Endometrial microvascular endothelial cells (primary cell): ENCODE data around the gene BBS12. TPM values are rescaled to one million over a fixed set of nuclear protein-coding genes. Genes with fewer than 3 reads are reported as not detected.

Source experiments
- in situ Hi-C: cut with HindIII; loops from 2 replicates; pipeline ENCODE4 v1.10.0; 2017; ENCODE audit warnings: low sequenced_read_pairs, low pct_unique_long_range_greater_than_20kb; ENCODE audit errors: inconsistent ontology term
- total RNA-seq: library from RNA; depleted of rRNA; stranded (reverse); fragments of >200 nt; gene quantifications from one replicate; pipeline ENCODE4 v1.2.3, GENCODE V29; 2015; ENCODE audit errors: inconsistent ontology term

Gene BBS12
- total RNA-seq = 5.2 TPM

DNA sequence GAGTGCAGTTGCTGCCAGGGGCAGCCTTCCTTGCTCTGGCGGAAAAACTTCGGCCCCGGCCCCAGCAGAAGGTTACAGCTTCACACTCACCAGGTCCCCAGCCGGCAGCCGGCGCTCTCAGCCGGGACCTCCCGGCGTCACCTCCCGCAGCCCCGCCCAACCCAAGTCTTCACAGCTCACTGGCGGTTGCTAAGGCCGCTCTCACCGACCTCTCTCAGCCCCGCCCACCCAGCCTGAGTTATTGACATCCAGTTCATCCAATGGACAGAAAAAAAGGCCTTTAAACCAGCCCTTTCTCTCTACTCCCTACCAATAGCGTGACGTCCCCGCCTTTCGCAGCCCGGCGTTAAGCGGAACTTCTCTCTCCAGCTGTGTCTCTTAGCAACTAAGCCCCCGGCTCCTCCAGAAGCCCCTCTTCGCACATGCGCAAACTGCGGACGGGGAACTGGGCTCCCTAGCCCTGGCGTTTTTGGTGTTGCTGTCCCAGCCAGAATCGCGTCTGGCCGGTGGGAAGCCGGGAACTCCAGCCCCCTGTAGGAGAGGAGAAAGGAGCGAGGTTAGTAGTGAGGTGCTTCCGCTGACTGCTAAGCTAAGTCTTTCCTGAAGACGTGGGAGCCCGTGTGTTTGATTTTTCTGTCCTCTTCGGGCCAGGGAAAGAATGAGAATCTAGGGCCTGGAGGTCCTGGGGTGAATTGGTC, at the start of gene BBS12:
TSS of gene BBS12 (plus strand) at position 376 of the 698 bp plus-strand sequence. CDS start 9,189 bp downstream, outside the sequence.
- in situ Hi-C loops = no loop called here

DNA sequence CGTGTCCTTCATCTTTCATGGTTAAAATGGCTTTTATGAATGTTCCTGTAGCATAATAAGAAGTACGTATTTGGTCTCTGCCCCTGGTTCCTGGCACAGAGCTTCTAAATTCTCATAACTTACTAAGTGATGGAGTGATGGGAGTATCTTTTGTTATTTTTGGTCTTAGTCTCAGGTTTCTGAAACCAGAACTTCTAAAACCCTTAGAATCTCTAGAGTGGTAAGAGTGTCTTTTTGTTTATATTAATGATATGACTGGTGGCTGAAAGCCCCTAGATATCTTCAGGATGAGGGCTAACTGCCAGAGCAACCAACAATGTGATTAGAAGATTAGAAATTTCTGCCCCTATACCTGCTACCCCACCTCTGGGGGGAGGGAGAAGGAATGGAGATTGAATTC, 45.8 kb upstream of the BBS12 start:
- in situ Hi-C loops = no loop called here

- in situ Hi-C loops = no loop called here
Measured at GRCh38 chr4:122687531-122688061, 44.9 kb upstream of the BBS12 start.

GRCh38 chr4:122688529-122689140, 43.9 kb upstream of the BBS12 start:
- in situ Hi-C loops = no loop called here

DNA sequence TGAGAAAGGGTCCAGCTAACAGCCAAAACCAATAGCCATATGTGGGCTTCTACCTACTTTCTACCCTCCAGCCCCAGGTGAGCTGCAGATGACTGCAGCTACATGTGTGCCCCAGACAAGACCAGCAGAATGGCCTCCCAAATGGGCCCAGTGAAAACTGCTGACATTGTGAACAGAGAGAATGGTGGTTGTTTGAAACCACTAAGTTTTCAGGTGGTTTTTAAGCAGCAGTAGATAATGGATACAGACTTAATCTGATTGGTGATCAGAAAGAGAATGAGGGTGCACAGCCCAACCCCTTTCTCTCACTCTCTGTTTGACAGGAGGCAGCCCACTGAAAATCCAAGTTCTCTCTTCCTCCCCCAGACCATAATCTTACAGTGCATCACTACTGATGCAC, 42.5 kb upstream of the BBS12 start:
- in situ Hi-C loops = no loop called here

GRCh38 chr4:122691988-122692387, 40.5 kb upstream of the BBS12 start:
- in situ Hi-C loops = no loop called here

DNA sequence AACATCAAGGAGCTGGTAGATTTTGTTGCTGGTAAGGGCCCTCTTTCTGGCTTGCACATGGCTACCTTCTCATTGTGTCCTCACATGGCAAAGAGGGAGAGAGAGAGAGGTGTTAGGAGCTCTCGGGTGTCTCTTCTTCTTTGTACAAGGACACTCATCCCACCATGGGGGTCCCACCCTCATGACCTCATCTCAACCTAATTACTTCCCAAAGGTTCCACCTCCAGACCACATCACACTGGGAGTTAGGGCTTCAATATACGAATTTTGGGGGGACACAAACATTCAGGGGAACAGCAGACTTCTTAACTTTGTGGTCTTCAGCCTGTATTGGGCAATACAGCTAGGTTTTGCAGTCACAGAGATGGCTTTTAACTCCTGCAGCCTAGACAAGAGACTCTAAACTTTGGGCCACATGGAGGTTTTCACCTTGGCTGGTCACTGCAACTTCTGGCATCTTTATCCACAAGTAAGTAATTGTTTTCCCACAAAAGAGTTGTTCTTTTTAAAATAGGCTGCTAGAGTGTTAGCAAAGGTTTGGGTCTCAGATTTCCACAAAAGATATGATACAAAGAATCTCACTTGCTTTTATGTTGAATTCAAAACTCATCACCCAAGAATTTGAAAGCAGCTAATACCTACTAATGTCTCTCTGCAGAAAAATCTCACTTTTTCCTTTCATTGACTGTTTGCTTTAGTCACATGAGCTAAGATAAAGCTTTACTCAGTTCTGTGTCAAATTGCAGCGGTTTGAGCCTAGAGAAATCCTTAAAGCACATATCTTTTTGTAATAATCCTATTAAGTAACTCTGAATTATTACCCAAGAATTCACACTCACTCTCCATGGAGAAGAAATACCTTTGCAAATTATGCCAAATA, 39.6 kb upstream of the BBS12 start:
- in situ Hi-C loops = no loop called here

GRCh38 chr4:122695226-122695625, 37.3 kb upstream of the BBS12 start:
- in situ Hi-C loops = no loop called here

GRCh38 chr4:122700178-122700725, 32.3 kb upstream of the BBS12 start:
- in situ Hi-C loops = no loop called here

- in situ Hi-C loops = no loop called here
Measured at GRCh38 chr4:122701061-122701460, 31.4 kb upstream of the BBS12 start.

GRCh38 chr4:122701965-122702364, 30.5 kb upstream of the BBS12 start:
- in situ Hi-C loops = no loop called here

GRCh38 chr4:122702939-122703338, 29.6 kb upstream of the BBS12 start:
- in situ Hi-C loops = no loop called here

GRCh38 chr4:122703868-122704267, 28.6 kb upstream of the BBS12 start:
- in situ Hi-C loops = no loop called here

DNA sequence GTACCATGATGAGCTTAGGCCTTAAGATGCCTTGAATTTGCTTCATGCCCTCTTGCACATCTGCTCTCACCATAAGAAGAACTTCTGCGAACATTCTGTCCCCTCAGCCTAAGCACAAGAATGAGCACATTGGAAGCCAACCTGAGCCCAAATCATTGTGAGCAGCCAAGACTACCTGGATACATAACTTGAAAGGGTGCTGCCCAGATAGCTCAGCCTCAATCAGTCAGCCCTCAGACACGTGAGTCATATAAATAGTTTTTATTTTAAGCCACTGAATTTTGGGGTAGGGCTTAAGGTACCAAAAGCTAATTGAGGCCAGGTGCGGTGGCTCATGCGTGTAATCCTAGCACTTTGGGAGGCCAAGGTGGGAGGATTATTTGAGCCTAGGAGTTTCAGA, 27.5 kb upstream of the BBS12 start:
- in situ Hi-C loops = no loop called here

DNA sequence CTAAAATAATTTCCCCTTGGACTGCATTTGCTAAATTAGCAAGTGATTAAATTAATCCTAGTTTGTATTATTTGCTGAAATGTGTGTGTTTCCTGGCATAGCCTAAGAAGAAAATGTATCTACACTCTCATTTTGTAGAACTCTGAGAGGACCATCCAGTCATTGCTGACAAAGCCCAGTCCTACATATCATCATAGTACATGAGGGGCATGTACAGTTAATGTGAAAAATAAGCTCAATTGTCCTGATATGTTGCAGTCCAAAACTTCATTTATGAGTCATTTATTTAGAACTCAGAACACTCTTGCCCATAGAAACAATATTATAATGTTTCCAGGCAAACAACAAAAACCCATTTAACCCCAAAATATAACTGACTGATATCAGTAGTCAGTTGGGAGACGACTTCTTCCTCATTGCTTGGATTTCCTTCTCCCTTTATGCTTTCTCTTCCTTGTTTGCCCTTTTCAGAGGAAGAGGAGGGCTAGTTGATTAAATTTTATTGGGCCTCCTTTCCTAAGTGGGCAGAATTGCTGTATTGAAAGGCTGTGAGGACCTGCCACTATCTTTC, 26.9 kb upstream of the BBS12 start:
- in situ Hi-C loops = no loop called here

DNA sequence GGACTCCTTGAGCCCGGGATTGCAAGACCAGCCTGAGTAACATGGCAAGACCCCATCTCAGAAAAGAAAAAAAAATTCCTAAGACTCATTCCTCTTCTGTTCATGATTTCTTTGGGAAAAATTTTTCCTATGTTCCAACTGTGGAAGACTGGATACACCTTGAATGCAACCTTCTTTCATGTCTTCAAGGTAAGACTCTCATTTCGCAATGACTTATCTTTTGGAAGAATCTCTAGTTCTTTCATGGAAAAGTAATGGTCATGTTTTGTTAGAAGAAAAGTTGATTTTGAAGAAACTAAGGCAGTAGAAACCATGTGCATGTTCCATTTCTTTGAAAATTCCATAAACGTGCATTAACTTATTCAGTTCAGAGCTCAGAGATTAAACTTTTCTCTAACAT, 26.0 kb upstream of the BBS12 start:
- in situ Hi-C loops = no loop called here

DNA sequence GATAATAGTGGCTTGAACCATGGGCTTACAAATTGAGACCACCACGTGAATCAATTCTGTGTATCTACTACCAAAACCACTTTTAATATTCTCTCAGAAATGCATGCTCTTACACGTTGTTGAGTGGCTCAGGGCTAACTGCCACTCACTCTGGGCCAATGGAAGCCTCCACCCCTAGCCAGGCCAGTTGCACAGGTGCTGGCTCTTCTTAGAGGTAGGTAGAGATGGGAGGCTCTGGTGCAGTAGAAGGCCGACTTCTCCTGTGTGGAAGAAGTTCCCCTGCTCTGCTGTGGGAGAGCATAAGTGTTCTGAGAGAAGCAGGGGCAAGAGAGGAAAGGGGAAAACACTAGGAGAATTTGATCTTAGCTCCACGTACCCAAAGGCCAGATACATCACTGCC, 25.0 kb upstream of the BBS12 start:
- in situ Hi-C loops = no loop called here

GRCh38 chr4:122709236-122709635, 23.3 kb upstream of the BBS12 start:
- in situ Hi-C loops = no loop called here
